ENCODE measurements around the gene IRF2.

Gene IRF2

DNA sequence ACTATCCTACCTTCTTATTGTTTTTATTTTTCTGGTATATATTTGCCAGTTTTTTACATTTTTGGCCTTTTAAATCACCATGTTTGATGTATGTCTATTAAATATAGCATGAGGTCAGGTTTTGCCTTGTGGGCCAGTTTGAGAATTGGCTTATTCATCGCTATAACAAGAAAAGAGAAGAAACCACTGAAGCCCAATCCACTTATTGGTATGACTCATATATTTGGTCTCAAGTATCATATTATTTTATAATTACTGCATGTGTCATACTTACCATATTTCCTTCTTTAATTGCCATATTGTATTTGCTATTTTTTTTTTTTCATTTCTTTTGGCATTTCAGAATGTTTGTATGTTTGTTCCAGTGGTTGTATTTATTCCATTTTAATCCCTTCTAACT, 99.3 kb downstream of the IRF2 start:
- no peak for TF ChIP-seq CTCF (IDR thresholded peaks at IDR 0.05; ENCODE audit: low read depth, low read length, missing control alignments)
- no peak for DNase-seq (ENCODE audit: extremely low read depth, low read depth)
- no peak overlapping the region for H3K4me3 ChIP-seq (replicated peaks; ENCODE audit: low read depth, low read length)

- no peak for TF ChIP-seq CTCF (IDR thresholded peaks at IDR 0.05; ENCODE audit: low read depth, low read length, missing control alignments)
- DNase-seq (ENCODE audit: extremely low read depth, low read depth), result no peak
- no peak overlapping the region for H3K4me3 ChIP-seq (replicated peaks; ENCODE audit: low read depth, low read length)
Observed at GRCh38 chr4:184373886-184374405, 100.4 kb downstream of the IRF2 start.

- no peak overlapping the region for H3K4me3 ChIP-seq (replicated peaks; ENCODE audit: low read depth, low read length)
- no peak for TF ChIP-seq CTCF (IDR thresholded peaks at IDR 0.05; ENCODE audit: low read depth, low read length, missing control alignments)
- no peak for DNase-seq (ENCODE audit: extremely low read depth, low read depth)
Observed at GRCh38 chr4:184371390-184371787, 103.0 kb downstream of the IRF2 start.

GRCh38 chr4:184370711-184371389, 103.5 kb downstream of the IRF2 start:
- DNase-seq (ENCODE audit: extremely low read depth, low read depth), result no peak
- no peak for TF ChIP-seq CTCF (IDR thresholded peaks at IDR 0.05; ENCODE audit: low read depth, low read length, missing control alignments)
- no peak overlapping the region for H3K4me3 ChIP-seq (replicated peaks; ENCODE audit: low read depth, low read length)

- no peak overlapping the region for H3K4me3 ChIP-seq (replicated peaks; ENCODE audit: low read depth, low read length)
- TF ChIP-seq CTCF (IDR thresholded peaks at IDR 0.05; ENCODE audit: low read depth, low read length, missing control alignments), result no peak
- DNase-seq (ENCODE audit: extremely low read depth, low read depth), result no peak
Observed at GRCh38 chr4:184369871-184370270, 104.5 kb downstream of the IRF2 start.

- DNase-seq (ENCODE audit: extremely low read depth, low read depth), result no peak
- no peak for TF ChIP-seq CTCF (IDR thresholded peaks at IDR 0.05; ENCODE audit: low read depth, low read length, missing control alignments)
- H3K4me3 ChIP-seq (replicated peaks; ENCODE audit: low read depth, low read length), result no peak overlapping the region
Observed at GRCh38 chr4:184368731-184369130, 105.6 kb downstream of the IRF2 start.

- no peak overlapping the region for H3K4me3 ChIP-seq (replicated peaks; ENCODE audit: low read depth, low read length)
- no peak for DNase-seq (ENCODE audit: extremely low read depth, low read depth)
- no peak for TF ChIP-seq CTCF (IDR thresholded peaks at IDR 0.05; ENCODE audit: low read depth, low read length, missing control alignments)
Observed at GRCh38 chr4:184368290-184368689, 106.1 kb downstream of the IRF2 start.

All from HFF-Myc (cell line).